HG02973 (cell line): ENCODE measurements around the gene NSD1.
"Not testable (repeated sequence)": the region's sequence is repeated elsewhere in the genome, so short reads cannot be mapped to it uniquely, and the experiment has no call there.

Experiments used
- ATAC-seq: cut with Tn5 transposase; IDR thresholded peaks from one replicate; pipeline ENCODE4 v1.9.1; 2021; ENCODE audit warnings: moderate library complexity; ENCODE audit not compliant: unreplicated experiment

Gene NSD1

DNA sequence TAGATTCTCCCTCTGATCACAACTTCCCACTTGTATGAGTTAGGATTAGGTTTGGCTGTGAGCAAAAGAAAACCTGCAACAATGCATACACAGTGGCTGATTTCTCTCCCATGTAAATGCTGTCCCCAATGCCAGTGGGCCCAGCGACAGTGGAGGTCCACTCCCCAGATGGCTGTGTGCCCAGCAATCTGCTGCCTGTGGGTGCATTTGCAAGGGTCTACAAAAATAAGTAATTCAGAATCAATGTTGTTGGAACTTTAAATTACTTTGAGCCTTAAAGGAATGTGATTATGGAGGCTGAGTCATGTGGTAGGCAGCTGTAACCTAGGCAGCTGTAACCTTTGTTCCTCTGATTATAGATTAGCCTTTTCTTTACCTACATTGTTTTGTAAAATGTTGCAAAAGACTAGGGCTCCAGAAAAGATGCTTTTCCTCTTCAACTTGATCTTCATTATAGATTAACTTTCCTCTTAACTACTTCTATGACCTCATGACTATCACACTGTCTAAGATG, 192.4 kb downstream of the NSD1 start:
- ATAC-seq = no peak

DNA sequence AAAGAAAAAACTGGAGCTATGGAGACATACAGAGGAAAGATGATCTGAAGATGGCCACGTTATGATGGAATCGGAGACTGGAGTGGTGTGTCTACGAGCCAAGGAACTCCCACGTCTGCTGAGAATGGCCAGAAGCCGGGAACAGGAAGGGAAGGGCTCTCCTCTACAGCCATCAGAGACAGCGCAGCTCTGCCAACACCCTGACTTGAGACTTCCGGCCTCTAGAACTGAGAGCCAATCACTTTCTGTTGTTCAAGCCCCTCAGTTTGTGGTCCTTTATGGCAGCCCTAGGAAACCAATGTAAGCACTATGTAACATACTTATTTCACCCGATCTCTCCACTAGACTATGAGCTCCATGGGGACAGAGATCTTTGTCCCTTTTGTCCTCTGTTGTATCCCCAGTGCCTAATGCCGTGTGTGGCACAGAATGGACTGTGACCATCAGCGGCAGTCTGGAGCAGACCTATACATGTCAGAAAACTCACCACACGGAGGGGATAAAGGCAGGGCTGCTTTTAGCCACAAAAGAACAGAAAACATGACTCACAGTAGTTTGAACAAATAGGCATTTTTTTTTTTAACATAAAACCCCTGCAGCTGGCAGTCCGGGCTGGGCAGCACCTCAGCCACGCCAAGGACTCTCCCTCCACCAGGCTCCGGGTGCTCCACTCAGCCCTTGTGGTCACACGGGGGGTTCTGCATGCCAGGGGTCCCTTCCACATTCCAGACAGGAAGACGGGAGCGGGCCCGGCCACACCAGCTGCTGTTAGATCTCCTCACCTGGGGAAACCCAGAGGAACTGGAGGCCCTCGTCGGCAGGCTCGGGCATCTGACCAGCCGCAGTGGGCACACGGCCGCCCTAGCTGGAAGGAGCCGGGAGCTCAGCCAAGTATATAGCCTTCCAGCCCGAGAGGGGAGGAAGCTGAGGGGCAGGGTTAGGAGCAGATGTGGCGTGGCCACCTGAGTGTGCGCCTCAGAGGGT, 194.3 kb downstream of the NSD1 start:
- no peak for ATAC-seq

DNA sequence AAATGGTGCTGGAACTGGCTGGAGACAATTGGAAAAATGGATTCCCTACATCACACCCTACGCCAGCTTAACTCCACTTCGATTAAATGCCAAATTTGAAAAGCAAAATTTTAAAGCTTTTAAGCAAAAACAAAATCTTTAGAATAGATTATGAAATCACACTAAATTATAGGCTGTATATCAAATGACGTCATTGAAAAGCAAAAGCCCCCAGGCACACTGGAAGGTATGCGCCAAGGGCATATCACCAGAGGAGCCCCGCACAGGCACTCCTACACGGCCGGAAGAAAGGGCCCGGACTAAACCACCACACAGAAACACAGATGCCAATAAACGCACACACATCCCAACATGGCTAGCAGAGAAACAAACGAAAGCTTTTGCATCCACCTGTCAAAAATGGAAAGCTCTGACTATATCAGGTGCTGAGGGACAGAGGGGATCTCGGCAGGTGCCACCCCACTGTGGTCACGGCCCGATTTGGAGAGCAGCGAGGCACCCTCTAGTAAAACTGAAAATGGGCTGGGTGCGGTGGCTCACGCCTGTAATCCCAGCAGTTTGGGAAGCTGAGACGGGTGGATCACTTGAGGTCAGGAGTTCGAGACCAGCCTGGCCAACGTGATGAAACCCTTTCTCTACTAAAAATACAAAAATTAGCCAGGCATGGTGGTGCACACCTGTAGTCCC, 195.1 kb downstream of the NSD1 start:
- no peak for ATAC-seq

DNA sequence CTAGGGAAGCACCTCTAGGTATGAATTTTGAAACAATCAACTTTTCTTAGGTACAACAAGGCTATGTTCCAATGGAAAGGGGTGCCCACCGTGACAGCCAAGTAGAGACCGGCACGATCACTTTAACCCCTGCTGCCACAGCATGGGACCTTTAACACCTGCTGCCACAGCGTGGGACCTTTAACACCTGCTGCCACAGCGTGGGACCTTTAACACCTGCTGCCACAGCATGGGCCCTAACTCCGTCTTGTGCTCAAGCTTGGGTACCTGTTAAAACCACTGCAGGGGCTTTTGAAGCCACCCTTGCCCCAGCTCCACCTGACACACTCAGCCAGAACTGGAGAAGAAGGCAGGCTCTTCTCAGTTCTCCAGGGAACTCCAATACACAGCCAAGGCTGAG, 196.3 kb downstream of the NSD1 start:
- ATAC-seq = no peak

DNA sequence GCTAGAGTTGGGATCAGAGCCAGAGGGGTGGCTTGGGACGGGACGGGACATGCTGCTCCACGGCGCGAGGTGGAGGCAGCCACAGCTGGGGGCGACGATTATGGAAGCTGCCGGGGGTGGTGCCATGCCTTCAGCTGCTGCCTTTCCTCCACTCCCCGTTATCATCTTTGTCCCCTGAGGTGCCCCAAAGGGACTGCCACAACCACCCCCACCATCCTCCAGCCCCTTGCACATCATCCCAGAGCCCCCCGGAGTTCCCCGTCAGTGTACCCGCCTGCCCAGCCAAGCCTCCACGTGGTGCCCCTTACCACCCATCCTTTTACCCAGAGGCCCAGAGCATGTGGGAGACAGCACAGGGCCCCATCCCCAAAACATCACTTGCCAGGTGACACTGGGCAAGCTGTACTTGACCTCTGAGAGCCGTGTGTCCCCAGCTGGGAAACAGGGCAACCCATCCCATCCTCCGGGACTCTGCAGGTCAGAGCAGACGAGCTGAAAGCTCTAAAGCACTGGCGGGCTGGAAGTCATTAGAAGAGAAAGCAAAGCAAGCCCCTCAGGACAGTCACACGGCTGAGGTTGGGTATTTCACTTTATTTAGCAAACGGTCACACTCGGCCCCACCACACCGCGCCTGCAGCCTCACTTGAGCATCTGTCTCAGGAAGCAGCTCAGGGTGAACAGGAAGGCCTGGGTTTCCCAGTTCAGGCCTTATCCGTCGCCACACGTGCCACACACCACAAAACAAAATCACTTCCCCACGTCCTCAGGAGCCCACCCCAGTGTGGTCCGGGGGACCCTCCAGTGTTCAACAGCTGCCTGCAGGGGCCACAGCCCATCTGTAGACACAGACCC, 197.6 kb downstream of the NSD1 start:
- ATAC-seq = no peak

DNA sequence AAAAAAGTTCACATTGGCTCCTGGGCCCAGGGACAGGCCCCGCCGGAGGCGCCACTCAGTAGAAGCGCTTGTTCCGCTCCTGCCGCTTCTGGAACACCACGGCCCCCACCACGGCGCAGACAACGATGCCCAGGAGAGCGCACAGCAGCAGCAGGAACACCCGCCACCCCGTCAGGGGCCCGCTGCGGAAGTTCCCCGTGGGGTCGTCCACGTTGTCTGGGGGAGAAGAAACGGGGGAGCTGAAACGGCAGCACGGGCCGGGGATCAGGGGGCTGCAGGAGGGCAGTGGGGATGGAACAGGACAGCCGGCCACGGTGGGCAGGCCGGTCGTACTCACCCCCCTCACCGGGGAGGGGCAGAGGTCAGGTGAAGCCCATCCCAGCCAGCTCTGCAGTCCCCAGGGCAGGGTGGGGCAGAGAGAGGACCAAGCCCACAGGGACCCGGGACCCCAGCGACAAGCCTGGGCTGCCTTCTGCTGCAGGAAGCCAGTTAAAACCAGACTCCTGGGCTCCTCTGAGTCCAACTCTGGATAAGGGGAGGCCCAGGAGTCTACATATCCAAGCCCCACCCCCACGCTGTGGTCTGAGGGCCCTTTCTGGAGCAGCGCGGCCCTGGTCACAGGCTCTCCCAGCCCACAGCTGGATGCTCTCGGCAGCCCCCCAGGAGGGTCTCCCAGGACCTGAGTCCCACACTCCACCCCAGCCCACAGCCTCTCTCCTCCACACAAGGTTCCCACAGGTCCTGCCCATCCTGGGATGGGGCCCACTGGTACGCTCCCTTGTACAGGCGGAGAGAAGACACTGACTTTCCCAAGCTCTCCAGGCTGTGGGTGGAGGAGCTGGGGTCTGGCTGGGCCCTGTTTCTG, 198.7 kb downstream of the NSD1 start:
- ATAC-seq = no peak

DNA sequence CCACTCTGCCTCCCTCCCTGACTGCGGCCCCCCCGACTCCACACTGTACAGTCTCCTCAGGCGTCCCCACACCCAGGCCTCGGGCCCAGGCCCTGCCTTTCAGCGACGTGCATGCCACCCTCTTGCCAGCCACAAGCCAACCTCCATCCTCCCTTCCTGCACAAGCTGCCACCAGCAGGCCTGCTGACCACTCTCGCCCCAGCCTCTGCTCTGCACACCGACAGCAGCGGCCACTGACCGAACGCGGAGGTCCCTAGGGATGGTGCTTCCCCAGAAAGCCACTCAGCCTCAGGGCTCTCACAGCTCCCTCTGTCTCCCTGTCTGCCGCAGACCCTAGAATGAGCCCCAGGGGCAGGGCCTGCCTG, 199.3 kb downstream of the NSD1 start:
- ATAC-seq = no peak

DNA sequence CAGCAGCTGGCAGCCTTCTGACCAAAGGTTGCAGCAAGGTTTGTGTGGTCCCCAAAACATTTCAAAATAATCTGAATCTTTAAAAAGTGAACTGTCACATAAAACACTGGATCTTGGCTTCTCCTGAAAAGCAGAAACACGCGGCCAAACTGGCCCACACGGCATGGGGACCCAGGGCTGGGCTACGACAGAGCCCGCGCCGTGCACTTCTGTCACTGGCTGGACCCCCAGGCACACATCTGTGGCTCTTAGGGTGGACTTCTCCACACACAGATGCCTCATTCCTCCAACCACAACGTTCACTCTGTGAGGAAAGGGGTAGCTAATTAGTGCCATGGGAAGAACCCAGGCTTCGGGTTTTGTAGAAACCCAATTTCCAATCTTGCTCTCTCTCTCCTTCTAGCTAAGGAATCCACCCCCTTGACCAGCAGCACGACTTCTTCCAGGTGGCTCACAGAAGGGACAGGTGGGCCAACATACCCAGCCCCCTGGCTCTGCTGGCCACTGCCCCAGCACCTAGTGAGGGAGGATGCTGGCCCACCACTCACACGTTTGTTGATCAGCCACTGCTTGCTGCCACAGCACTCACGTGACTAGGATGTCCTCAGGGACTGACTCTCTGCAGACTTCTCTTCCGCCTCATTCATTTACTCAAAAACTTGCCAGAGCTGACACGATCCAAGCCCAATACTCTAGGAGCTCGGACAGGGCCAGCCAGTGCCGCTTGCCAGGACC, 200.0 kb downstream of the NSD1 start:
- ATAC-seq = no peak

DNA sequence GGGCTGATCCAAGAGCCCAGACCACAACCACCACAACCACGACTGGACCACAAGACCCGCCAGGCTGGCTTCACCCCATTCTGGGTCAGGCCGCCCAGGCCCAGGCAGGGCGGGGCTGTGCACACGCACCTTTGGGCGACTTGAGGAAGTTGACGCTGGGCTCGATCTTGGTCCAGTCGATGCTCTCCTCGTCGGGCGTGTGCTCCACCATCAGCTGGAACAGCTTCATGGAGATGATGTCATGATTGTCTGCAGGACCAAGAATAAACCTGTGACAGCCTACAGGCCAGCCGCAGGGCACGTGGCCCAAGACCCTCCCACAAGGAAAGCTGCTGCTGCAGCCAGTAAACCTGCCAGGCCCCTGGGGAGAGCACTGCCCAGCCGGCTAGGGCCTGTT, 200.6 kb downstream of the NSD1 start:
- ATAC-seq = no peak

DNA sequence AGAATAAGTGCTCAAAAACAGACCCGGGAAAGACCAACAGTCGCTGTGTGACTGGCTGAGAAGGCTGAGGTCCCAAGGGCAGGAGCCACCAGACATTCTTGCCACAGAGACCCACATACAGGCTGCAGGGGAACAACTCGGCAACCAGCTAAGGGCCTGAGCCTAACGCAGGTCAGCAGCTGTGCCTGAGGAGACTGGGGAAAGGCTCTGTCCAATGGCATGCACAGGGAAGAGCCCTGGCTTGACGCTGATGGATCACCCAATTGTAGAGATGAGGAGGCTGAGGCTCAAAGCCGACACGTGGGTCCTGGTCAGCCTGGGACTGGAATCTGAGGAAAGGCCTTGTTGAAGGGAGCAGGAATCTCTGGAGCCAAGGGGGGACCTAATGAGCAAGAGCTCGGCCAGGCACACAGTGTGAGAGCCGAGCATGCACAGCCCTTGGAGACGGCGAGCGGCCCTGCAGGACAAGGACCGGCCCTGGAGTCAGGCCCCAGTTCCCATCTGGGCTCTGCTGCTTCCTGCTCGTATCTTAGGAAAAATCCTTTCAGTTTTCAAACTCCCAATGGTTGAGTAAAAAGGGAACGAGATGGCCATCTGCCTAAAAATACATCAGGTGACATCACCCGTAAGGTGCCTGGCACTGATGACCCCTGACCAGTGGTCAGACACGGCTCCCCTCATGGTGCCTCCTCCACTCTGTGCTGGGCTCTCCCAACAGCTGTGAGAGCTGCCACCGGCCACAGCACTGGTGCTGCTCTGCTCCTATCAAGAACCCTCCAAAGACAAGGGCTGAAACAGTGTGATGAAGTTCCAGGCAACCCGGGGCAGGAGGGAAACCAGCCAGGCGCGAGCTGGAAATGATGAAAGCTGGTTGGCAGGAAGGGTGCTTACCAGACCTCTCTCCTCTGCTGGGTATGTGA, 201.5 kb downstream of the NSD1 start:
- no peak for ATAC-seq

DNA sequence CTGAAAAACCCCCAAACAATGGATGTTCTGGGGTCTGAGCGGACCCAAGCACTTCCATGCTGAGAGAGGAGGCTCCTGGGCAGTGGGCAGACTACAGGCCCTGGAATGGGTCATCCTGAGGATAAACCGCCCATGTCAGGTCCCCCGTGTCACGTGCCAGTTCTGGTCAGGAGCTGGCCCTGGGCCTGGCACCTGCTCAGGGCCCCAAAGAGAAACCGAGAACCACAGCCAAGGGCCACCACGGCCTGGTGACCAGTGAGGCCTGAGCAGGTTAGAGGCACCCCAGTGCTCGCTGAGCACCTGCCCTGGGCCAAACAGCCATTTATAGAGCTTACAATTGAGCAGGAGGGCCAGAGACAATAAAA, 202.1 kb downstream of the NSD1 start:
- no peak for ATAC-seq

DNA sequence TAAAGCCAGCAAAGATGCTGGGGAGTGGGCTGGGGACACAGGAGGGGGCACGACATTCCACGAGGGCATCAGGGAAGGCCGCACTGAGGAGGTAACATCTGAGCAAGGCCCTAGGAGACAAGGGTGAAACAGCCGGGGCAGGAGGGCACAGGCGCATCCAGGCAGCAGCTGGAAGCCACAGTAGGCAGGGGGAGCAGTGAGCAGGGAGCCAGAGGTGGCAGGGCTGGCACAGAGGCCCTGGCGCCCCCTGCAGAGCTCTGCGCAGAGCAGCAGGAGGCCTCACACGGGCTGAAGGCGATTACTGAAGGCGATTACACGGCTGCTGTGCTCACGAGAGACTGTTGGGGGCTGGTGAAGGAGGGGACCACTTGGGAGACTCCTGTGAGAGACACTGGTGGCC, 202.5 kb downstream of the NSD1 start:
- ATAC-seq = no peak

DNA sequence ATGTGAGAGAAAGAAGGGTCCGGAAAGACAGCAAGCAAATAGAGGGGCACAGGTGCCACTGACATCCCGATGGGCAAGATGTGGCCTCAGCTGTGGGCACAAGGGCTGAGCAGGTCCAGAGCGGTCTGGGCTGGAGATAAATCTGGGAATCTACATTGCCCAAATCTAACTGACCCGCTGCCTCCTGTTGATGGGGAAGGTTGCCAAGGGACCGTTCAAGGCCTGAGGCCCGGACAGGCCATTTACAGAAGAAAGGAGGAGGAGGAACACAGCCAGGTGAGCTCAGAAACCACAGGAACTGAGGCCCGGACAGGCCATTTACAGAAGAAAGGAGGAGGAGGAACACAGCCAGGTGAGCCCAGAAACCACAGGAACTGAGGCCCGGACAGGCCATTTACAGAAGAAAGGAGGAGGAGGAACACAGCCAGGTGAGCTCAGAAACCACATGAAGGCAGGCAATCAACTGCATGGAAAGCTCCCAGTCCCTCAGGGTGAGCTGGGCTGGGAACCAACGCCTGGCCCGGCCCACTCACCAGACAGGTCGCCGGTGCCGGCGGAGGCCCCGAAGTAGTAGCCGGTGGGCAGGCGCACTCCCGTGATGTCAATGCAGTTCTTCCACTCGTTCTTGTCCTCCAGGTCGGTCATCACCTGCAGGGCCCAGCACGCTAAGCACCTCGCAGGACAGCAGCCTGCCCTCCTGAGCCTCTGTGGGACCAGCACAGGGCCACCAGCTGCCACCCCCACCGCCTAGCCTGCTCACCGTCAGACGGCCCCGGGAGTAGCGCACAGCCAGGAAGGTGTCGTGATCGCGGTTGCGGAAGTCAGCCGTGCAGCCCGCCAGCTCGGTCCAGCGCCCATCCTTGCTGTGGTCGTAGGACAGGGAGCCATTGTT, 203.3 kb downstream of the NSD1 start:
- no peak for ATAC-seq

DNA sequence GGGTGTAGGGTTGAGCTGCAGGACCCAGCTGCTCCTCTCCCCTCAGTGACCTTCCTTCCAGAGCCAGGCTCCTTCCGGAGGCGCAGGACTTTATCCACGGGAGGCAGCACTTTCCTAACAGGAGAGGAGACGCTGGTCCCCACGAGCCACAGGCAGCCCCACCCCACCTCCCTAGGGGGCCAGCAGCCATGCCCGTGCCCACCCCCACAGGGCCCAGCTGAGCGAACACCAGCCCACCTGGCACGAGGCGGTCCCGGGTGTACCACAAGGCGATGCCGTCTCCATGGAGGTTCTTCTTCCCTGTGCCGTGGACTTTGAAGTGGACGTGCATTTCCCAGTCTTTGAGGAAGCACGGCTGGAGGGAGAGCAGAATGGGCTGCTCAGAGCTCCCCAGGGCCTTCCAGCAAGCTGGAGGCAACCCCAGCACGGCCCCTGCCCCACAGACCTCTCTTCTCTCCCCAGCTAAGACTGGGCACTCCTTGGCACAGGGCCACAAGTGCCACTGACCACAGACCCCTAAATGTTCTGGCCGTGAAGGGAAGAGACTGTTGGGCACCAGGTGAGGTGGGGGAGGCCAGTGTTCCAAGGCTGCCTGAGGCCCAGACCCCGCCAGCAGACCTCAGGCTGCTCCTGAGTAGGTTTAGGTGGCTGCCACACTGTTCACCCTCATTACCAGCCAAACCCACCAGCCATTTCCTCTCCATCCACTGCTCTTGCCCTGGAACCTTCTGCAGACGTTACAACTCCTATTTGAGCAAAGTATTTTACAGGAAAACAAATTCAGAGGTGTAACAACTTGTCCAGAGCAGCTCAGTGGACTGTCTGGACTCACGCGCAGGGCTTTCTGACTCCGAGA, 204.9 kb downstream of the NSD1 start:
- ATAC-seq = no peak

DNA sequence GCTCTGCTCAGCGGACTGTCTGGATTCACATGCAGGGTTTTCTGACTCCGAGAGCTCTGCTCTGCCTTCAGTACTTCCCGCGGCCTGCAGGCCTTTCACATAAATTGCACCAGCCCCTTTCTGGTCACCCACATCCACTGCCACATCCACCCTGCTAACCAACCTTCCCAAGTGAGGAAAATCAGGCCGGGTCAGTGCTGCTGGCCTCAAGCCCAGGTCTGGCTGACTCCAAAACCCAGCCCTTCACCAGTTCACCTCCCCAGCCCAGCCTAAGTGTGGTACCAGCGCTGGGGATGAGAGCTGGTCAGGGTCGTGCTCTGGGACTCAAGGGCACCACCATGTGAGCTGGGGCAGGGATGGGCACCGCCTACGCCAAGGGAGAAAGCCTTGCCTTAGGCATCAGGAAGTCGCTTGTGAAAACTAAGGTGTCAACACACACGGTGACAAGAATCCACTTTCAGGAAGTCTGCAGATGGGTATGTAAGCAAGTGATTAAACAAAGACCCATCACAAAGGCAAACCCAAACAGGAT, 205.6 kb downstream of the NSD1 start:
- no peak for ATAC-seq

DNA sequence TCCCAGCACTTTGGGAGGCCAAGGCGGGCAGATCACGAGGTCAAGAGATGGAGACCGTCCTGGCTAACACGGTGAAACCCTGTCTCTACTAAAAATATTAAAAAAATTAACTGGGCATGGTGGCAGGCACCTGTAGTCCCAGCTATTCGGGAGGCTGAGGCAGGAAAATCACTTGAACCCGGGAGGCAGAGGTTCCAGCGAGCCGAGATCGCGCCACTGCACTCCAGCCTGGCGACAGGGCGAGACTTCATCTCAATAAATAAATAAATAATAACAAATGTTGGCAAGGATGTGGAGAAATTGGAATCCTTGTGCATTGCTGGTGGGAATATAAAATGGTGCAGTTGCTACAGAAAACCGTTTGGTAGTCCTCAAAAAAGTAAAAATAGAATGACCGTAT, 209.4 kb downstream of the NSD1 start:
- not testable (repeated sequence) for ATAC-seq
